ENCODE data around the gene ZNF697.

The ZNF697 gene

GRCh38 chr1:119656410-119656955 lies 8.4 kb upstream of the ZNF697 start:
- no peak for TF ChIP-seq NFIC (IDR thresholded peaks at IDR 0.05)
- no peak for TF ChIP-seq YY1 (IDR thresholded peaks at IDR 0.05; ENCODE audit: low read depth)
- no peak for TF ChIP-seq TEAD4 (IDR thresholded peaks at IDR 0.05)
- TF ChIP-seq USF1 (IDR thresholded peaks at IDR 0.05): no peak
- TF ChIP-seq TCF12 (IDR thresholded peaks at IDR 0.05; ENCODE audit: low read depth): no peak
- no peak for TF ChIP-seq ZBTB7A (IDR thresholded peaks at IDR 0.05; ENCODE audit: low read depth)
- no peak for TF ChIP-seq RAD21 (IDR thresholded peaks at IDR 0.05; ENCODE audit: low read depth)
- TF ChIP-seq CEBPB (IDR thresholded peaks at IDR 0.05): no peak
- TF ChIP-seq EGR1 (IDR thresholded peaks at IDR 0.05): no peak
- TF ChIP-seq FOXM1 (IDR thresholded peaks at IDR 0.05; ENCODE audit: borderline replicate concordance, low read depth): no peak
- no peak for TF ChIP-seq EP300 (IDR thresholded peaks at IDR 0.05; ENCODE audit: borderline replicate concordance)
- TF ChIP-seq TAF1 (IDR thresholded peaks at IDR 0.05; ENCODE audit: low read depth): no peak
- no peak for TF ChIP-seq CREB1 (IDR thresholded peaks at IDR 0.05; ENCODE audit: low read depth)
- TF ChIP-seq, protein P1, sequence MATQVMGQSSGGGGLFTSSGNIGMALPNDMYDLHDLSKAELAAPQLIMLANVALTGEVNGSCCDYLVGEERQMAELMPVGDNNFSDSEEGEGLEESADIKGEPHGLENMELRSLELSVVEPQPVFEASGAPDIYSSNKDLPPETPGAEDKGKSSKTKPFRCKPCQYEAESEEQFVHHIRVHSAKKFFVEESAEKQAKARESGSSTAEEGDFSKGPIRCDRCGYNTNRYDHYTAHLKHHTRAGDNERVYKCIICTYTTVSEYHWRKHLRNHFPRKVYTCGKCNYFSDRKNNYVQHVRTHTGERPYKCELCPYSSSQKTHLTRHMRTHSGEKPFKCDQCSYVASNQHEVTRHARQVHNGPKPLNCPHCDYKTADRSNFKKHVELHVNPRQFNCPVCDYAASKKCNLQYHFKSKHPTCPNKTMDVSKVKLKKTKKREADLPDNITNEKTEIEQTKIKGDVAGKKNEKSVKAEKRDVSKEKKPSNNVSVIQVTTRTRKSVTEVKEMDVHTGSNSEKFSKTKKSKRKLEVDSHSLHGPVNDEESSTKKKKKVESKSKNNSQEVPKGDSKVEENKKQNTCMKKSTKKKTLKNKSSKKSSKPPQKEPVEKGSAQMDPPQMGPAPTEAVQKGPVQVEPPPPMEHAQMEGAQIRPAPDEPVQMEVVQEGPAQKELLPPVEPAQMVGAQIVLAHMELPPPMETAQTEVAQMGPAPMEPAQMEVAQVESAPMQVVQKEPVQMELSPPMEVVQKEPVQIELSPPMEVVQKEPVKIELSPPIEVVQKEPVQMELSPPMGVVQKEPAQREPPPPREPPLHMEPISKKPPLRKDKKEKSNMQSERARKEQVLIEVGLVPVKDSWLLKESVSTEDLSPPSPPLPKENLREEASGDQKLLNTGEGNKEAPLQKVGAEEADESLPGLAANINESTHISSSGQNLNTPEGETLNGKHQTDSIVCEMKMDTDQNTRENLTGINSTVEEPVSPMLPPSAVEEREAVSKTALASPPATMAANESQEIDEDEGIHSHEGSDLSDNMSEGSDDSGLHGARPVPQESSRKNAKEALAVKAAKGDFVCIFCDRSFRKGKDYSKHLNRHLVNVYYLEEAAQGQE (IDR thresholded peaks at IDR 0.05; ENCODE audit: low read depth): no peak
- no peak for TF ChIP-seq MAX (IDR thresholded peaks at IDR 0.05)

DNA sequence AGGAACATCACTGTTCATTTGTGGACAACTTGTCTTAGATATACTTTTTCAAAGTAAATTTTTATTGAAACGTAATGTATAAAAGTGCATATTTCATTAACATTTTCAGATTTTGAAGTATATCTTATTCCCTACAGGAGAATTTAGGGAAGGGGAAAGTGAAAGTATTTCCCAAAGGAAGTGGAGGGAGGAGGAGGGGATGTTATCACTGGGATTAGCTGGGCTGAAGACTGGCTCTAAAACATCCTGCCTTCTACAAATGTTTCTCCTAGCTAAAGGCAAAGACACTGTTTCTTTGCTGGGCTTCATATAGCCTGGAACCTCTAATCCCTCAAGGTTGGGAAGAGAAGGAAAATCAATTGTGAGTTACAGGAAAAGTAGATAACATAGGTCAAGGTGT lies 7.1 kb upstream of the ZNF697 start:
- no peak for TF ChIP-seq NFIC (IDR thresholded peaks at IDR 0.05)
- no peak for TF ChIP-seq YY1 (IDR thresholded peaks at IDR 0.05; ENCODE audit: low read depth)

DNA sequence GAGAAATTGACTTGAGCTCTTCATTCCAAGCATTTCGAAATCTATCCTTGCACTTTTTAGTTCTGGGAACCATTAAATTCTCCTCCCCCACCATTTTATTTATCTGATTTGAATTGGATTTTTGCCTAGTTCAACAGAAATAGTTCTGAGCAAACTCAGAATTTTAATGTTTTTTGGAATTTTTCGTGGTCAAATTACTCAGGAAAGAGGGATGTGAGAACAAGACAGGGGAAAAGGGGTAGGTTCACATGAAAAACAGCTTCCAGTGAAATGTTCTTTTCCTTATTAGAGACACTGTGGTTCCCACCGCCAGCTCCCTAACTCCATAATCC lies 5.7 kb upstream of the ZNF697 start:
- TF ChIP-seq TEAD4 (IDR thresholded peaks at IDR 0.05) (no peak), RAD21 (IDR thresholded peaks at IDR 0.05; ENCODE audit: low read depth) (no peak), CEBPB (IDR thresholded peaks at IDR 0.05) (no peak), EP300 (IDR thresholded peaks at IDR 0.05; ENCODE audit: borderline replicate concordance) (no peak), YY1 (IDR thresholded peaks at IDR 0.05; ENCODE audit: low read depth) (no peak), TAF1 (IDR thresholded peaks at IDR 0.05; ENCODE audit: low read depth) (no peak), TCF12 (IDR thresholded peaks at IDR 0.05; ENCODE audit: low read depth) (no peak), EGR1 (IDR thresholded peaks at IDR 0.05) (no peak), USF1 (IDR thresholded peaks at IDR 0.05) (no peak)

- no peak for TF ChIP-seq EGR1 (IDR thresholded peaks at IDR 0.05)
Observed at GRCh38 chr1:119653135-119653838, 5.2 kb upstream of the ZNF697 start.

DNA sequence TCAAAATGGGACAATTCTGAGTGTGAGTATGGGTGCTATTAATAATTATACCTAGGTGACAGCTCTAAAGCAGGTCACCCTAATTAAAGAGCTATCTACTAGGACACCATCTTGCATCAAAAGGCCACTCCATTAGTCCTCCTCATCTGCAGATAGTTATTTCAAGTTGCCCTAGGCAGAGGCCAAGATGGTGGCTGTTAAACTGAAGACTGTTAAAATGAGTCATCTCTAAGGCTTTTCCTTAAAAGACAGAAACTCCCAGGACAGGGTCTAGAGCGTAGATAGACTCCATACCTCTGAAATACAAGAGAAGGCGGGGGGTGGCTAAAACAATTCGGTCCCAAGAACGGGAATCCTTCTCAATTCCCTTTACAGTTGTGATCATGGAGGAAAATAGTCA lies 4.5 kb upstream of the ZNF697 start:
- TF ChIP-seq EP300 (IDR thresholded peaks at IDR 0.05; ENCODE audit: borderline replicate concordance) (no peak), EGR1 (IDR thresholded peaks at IDR 0.05) (no peak), TAF1 (IDR thresholded peaks at IDR 0.05; ENCODE audit: low read depth) (no peak), MAX (IDR thresholded peaks at IDR 0.05) (no peak), YY1 (IDR thresholded peaks at IDR 0.05; ENCODE audit: low read depth) (no peak), CREB1 (IDR thresholded peaks at IDR 0.05; ENCODE audit: low read depth) (no peak), NFIC (IDR thresholded peaks at IDR 0.05) (no peak), USF1 (IDR thresholded peaks at IDR 0.05) (no peak), TCF12 (IDR thresholded peaks at IDR 0.05; ENCODE audit: low read depth) (no peak), FOXM1 (IDR thresholded peaks at IDR 0.05; ENCODE audit: borderline replicate concordance, low read depth) (no peak), ZBTB7A (IDR thresholded peaks at IDR 0.05; ENCODE audit: low read depth) (no peak), CEBPB (IDR thresholded peaks at IDR 0.05) (no peak)
- TF ChIP-seq, protein P1 (IDR thresholded peaks at IDR 0.05; ENCODE audit: low read depth): no peak

GRCh38 chr1:119651641-119652040 lies 3.6 kb upstream of the ZNF697 start:
- no peak for TF ChIP-seq TCF12 (IDR thresholded peaks at IDR 0.05; ENCODE audit: low read depth)
- no peak for TF ChIP-seq CREB1 (IDR thresholded peaks at IDR 0.05; ENCODE audit: low read depth)
- no peak for TF ChIP-seq TAF1 (IDR thresholded peaks at IDR 0.05; ENCODE audit: low read depth)
- TF ChIP-seq TEAD4 (IDR thresholded peaks at IDR 0.05): no peak
- TF ChIP-seq EGR1 (IDR thresholded peaks at IDR 0.05): no peak
- no peak for TF ChIP-seq CEBPB (IDR thresholded peaks at IDR 0.05)
- TF ChIP-seq NFIC (IDR thresholded peaks at IDR 0.05): no peak
- no peak for TF ChIP-seq FOXM1 (IDR thresholded peaks at IDR 0.05; ENCODE audit: borderline replicate concordance, low read depth)
- no peak for TF ChIP-seq ZBTB7A (IDR thresholded peaks at IDR 0.05; ENCODE audit: low read depth)
- no peak for TF ChIP-seq USF1 (IDR thresholded peaks at IDR 0.05)
- no peak for TF ChIP-seq RAD21 (IDR thresholded peaks at IDR 0.05; ENCODE audit: low read depth)
- no peak for TF ChIP-seq YY1 (IDR thresholded peaks at IDR 0.05; ENCODE audit: low read depth)
- TF ChIP-seq MAX (IDR thresholded peaks at IDR 0.05): no peak
- no peak for TF ChIP-seq EP300 (IDR thresholded peaks at IDR 0.05; ENCODE audit: borderline replicate concordance)
- TF ChIP-seq, protein P1 (IDR thresholded peaks at IDR 0.05; ENCODE audit: low read depth): no peak

Measured in Ishikawa (cell line).